GM12801 (cell line): ENCODE results near the gene TRIM17.

Experiments used
- CTCF ChIP-seq: IDR thresholded peaks from one replicate; pipeline ENCODE4 v1.5.1; 2011; ENCODE audit warnings: control low read depth; ENCODE audit not compliant: insufficient read length; ENCODE audit errors: extremely low read depth

TRIM17 gene

GRCh38 chr1:228453614-228454013 is 37.0 kb upstream of the TRIM17 start:
- TF ChIP-seq CTCF: no peak

- TF ChIP-seq CTCF: no peak
Measured at GRCh38 chr1:228453022-228453560, 36.4 kb upstream of the TRIM17 start.

GRCh38 chr1:228452194-228453021 is 35.7 kb upstream of the TRIM17 start:
- TF ChIP-seq CTCF: no peak

GRCh38 chr1:228450200-228450599 is 33.5 kb upstream of the TRIM17 start:
- no peak for TF ChIP-seq CTCF

- TF ChIP-seq CTCF: no peak
Measured at GRCh38 chr1:228448372-228448771, 31.7 kb upstream of the TRIM17 start.

- no peak for TF ChIP-seq CTCF
Measured at GRCh38 chr1:228446852-228447251, 30.2 kb upstream of the TRIM17 start.

GRCh38 chr1:228445843-228446650 is 29.4 kb upstream of the TRIM17 start:
- TF ChIP-seq CTCF: no peak
